HG03571 (cell line): Measurements from ENCODE around the gene MAML1.

Experiments
- ATAC-seq: cut with Tn5 transposase; IDR thresholded peaks from one replicate; pipeline ENCODE4 v1.9.1; 2021; ENCODE audit not compliant: unreplicated experiment

The MAML1 gene

GRCh38 chr5:179820483-179821297, 88.1 kb downstream of the MAML1 start, which contains the start of gene SQSTM1:
Gene SQSTM1, plus strand, starts transcription at chr5:179820905. Its CDS starts 32 bp downstream, at chr5:179820937.
- ATAC-seq, result peak; percentile 36

- peak; percentile 40 for ATAC-seq
Measured at GRCh38 chr5:179821298-179822058, 88.9 kb downstream of the MAML1 start.

- no peak for ATAC-seq
Measured at GRCh38 chr5:179822059-179822432, 89.4 kb downstream of the MAML1 start.

GRCh38 chr5:179822444-179822990, 89.9 kb downstream of the MAML1 start:
- no peak for ATAC-seq

- ATAC-seq, result no peak
Measured at GRCh38 chr5:179823937-179824744, 91.5 kb downstream of the MAML1 start.

- no peak for ATAC-seq
Measured at GRCh38 chr5:179824745-179825112, 92.1 kb downstream of the MAML1 start.

- no peak for ATAC-seq
Measured at GRCh38 chr5:179825655-179826182, 93.1 kb downstream of the MAML1 start.
